Sigmoid colon (tissue), 4 donors: ENCODE results near the gene TSPO.

ENCODE experiments used
- CTCF ChIP-seq, 4 experiments: fragments of 450-650 bp in 3 of 4; fragments of 200-600 bp in 1 of 4; IDR thresholded peaks; one replicate each; pipeline ENCODE4 v1.5.1; 2016 to 2019; ENCODE audit warnings: antibody characterized with exemption in 4 of 4, mild to moderate bottlenecking in 3 of 4, moderate library complexity in 2 of 4
- POLR2A ChIP-seq, 2 donors: fragments of 450-650 bp; IDR thresholded peaks; one replicate each; pipeline ENCODE4 v1.6.1; 2016; ENCODE audit warnings: antibody characterized with exemption in 2 of 2, mild to moderate bottlenecking in 2 of 2, moderate library complexity in 2 of 2
- POLR2AphosphoS5 ChIP-seq, 4 donors: sonication (generic); formaldehyde crosslinking; IDR thresholded peaks; one replicate each; pipeline ENCODE4 v1.6.1; 2017; ENCODE audit warnings: antibody characterized with exemption in 4 of 4

DNA sequence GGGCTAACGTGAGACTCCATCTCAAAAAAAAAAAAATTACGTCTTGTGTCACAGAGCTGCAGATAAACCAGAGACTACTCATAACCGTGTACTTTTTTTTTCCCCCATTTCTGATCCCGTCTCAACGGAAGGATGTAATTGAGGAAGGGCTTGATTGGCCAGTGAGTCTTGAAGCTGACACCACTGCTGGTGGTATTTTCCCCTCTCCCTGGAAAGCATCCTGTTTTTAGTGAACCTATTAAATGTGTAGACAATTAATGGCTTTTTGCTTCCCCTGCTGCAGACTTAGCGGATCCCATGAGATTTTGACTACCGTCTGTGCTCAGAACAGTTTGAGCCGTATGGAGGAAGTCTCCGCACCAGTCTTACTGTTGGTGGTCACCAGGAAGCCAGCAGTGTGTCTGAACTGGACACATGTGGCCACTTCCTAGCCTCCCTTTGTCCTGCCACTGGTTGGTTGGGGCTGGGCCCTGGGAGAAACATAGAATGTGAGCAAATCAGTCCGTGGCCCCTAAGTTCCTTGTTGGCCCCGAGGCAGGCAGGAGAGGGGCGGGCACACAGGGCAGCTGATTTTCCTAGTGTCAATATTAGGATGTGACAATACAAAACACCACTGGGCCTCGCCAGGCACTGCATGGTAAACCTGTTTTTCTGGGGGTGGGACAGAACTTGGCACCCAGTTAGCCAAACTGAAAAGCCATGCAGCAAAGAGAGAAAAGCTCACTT lies 37.7 kb upstream of the TSPO start:
- TF ChIP-seq CTCF (IDR thresholded peaks at IDR 0.05) (no peak), POLR2A (IDR thresholded peaks at IDR 0.05) (no peak), POLR2AphosphoS5 (IDR thresholded peaks at IDR 0.05) (no peak)
